ENCODE results near the gene AGBL5.

AGBL5 gene

DNA sequence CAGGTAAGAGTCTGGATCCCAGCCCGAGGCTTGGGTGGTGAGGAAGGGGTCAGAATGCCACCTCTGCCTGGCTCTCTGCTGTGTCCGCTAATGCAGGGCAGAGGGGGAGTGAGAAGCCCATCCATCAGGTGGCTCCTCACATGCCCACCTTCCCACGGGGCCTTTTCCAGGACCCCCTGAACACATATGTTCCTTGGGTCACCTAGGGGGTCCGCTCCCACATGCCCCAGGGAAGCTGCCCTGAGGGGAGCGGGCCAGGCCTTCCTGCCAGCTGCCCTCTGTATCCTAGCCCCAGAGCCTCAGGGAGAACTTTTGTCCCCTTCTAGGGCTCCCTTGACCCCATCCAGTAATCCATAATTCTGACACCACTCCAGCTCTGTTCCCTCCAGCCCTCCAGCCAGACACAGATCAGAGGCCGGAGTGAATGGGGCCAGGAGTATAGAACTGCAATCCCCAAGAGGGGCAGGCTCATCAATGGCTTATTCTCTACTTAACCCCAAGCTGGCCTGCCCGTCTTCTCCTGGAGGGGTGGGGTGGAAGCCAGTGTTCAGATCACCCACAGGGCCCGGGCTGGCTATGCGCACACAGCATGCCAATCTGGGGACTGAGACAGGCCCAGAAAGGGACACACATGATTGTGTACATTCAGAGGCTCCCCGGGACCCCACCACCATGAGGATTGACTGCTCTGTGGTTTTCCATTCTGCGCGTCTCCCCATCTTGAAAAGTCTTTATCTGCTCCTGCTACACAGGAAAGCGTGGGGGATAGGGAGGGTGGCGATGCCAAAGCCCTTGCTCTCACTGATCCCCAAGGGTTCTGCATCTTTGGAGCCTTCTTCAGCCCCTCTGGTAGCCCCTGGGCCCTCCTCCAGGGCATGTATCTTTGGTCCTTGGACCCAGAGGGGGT, 28.0 kb downstream of the AGBL5 start:
- H3K36me3 ChIP-seq (replicated peaks in 1 of 2; ENCODE audit: control insufficient read depth in 2 of 2, insufficient read depth in 2 of 2, low read length in 2 of 2) = no peaks in the 10 kb centered on the region
- H4K8ac ChIP-seq (ENCODE audit: low read depth, low read length) = no peak overlapping the region
- H2BK12ac ChIP-seq (ENCODE audit: low read length) = peak overlapping the region; percentile 67
- peak overlapping the region; percentile 59 for H3K14ac ChIP-seq (ENCODE audit: low read length)
- peak overlapping the region; percentile 84 for H3K18ac ChIP-seq (ENCODE audit: low read length)
- no peaks in the 10 kb centered on the region for H3K79me1 ChIP-seq (ENCODE audit: low read depth, low read length)
- no peak for DNase-seq (ENCODE audit: low spot score)
- H3K4me2 ChIP-seq (ENCODE audit: insufficient read depth, low read length, poor library complexity, severe bottlenecking) = no peak overlapping the region
- peak overlapping the region; percentile 84 for H2BK120ac ChIP-seq (ENCODE audit: low read depth, low read length)
- H3K4me3 ChIP-seq (ENCODE audit: low read length in 2 of 2) = no peak overlapping the region
- no CpG with 5 or more reads among the region's 14 CpGs for WGBS, 2 donors (ENCODE audit: extremely low coverage in 2 of 2, insufficient read length in 2 of 2, insufficient replicate concordance in 1 of 2)
- H2BK5ac ChIP-seq (ENCODE audit: low read length) = peak overlapping the region; percentile 57
- H3K9ac ChIP-seq (ENCODE audit: low read depth, low read length, poor library complexity) = no peak overlapping the region
- H3K9me3 ChIP-seq (replicated peaks in 1 of 2; ENCODE audit: control insufficient read depth in 2 of 2, insufficient read depth in 1 of 2, low read depth in 1 of 2, low read length in 2 of 2) = no peaks in the 10 kb centered on the region
- H3K27me3 ChIP-seq (ENCODE audit: control insufficient read depth in 3 of 3, insufficient read depth in 3 of 3, low read depth in 1 of 3, low read length in 3 of 3) = no peaks in the 10 kb centered on the region
- peak overlapping the region; percentile 71 for H2AK5ac ChIP-seq (ENCODE audit: low read depth, low read length)
- H3K4ac ChIP-seq (ENCODE audit: low read length) = peak overlapping the region; percentile 41
- H3K4me1 ChIP-seq (ENCODE audit: control insufficient read depth in 2 of 2, insufficient read depth in 1 of 2, low read depth in 1 of 2, low read length in 2 of 2) = peaks cover 12 to 50% of the 10 kb centered on the region in 2 donors
- peak overlapping the region; percentile 88 for H2AFZ ChIP-seq (ENCODE audit: low read length)
- H3K27ac ChIP-seq (replicated peaks; ENCODE audit: low read length) = no peak overlapping the region
- H4K91ac ChIP-seq (ENCODE audit: low read depth, low read length, poor library complexity) = no peak overlapping the region
- H3K23ac ChIP-seq (ENCODE audit: low read depth, low read length, poor library complexity) = peak overlapping the region; percentile 3
- H2BK15ac ChIP-seq (ENCODE audit: low read length) = peak overlapping the region; percentile 96

DNA sequence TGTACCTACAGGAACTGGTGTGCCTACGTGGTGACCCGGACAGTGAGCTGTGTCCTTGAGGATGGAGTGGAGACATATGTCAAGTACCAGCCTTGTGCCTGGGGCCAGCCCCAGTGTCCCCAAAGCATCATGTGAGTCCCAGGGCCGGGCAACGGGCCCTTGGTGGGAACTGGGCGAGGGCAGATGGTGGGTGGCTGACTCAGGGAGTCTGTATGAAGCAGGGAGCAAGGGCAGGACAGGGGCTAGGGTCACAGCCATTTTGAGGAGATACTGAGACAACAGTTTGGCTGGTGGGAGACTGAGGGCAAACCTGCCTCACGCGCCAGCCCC, 28.6 kb downstream of the AGBL5 start:
- peak overlapping the region; percentile 90 for H2BK120ac ChIP-seq (ENCODE audit: low read depth, low read length)
- no peaks in the 10 kb centered on the region for H3K9me3 ChIP-seq (replicated peaks in 1 of 2; ENCODE audit: control insufficient read depth in 2 of 2, insufficient read depth in 1 of 2, low read depth in 1 of 2, low read length in 2 of 2)
- peak overlapping the region; percentile 57 for H2BK5ac ChIP-seq (ENCODE audit: low read length)
- no peaks in the 10 kb centered on the region for H3K36me3 ChIP-seq (replicated peaks in 1 of 2; ENCODE audit: control insufficient read depth in 2 of 2, insufficient read depth in 2 of 2, low read length in 2 of 2)
- DNase-seq (ENCODE audit: low spot score) = no peak
- H3K4ac ChIP-seq (ENCODE audit: low read length) = no peak overlapping the region
- H2AK5ac ChIP-seq (ENCODE audit: low read depth, low read length) = peak overlapping the region; percentile 71
- peak overlapping the region; percentile 16 for H2AFZ ChIP-seq (ENCODE audit: low read length)
- peaks cover 0 to under 1% (median 0%) of the 10 kb centered on the region in 3 experiments for H3K27me3 ChIP-seq (ENCODE audit: control insufficient read depth in 3 of 3, insufficient read depth in 3 of 3, low read depth in 1 of 3, low read length in 3 of 3)
- H2BK12ac ChIP-seq (ENCODE audit: low read length) = peak overlapping the region; percentile 67
- H3K79me1 ChIP-seq (ENCODE audit: low read depth, low read length) = no peaks in the 10 kb centered on the region
- H4K91ac ChIP-seq (ENCODE audit: low read depth, low read length, poor library complexity) = no peak overlapping the region
- H3K9ac ChIP-seq (ENCODE audit: low read depth, low read length, poor library complexity) = peak overlapping the region; percentile 63
- H3K23ac ChIP-seq (ENCODE audit: low read depth, low read length, poor library complexity) = peak overlapping the region; percentile 76
- H3K14ac ChIP-seq (ENCODE audit: low read length) = peak overlapping the region; percentile 25
- H2BK15ac ChIP-seq (ENCODE audit: low read length) = peak overlapping the region; percentile 96
- no peak overlapping the region for H3K4me3 ChIP-seq (ENCODE audit: low read length in 2 of 2)
- peaks cover 12 to 50% of the 10 kb centered on the region in 2 donors for H3K4me1 ChIP-seq (ENCODE audit: control insufficient read depth in 2 of 2, insufficient read depth in 1 of 2, low read depth in 1 of 2, low read length in 2 of 2)
- H3K18ac ChIP-seq (ENCODE audit: low read length) = no peak overlapping the region
- no peak overlapping the region for H4K8ac ChIP-seq (ENCODE audit: low read depth, low read length)
- H3K27ac ChIP-seq (replicated peaks; ENCODE audit: low read length) = no peak overlapping the region
- no CpG with 5 or more reads among the region's 7 CpGs for WGBS, 2 donors (ENCODE audit: extremely low coverage in 2 of 2, insufficient read length in 2 of 2, insufficient replicate concordance in 1 of 2)
- H3K4me2 ChIP-seq (ENCODE audit: insufficient read depth, low read length, poor library complexity, severe bottlenecking) = no peak overlapping the region

DNA sequence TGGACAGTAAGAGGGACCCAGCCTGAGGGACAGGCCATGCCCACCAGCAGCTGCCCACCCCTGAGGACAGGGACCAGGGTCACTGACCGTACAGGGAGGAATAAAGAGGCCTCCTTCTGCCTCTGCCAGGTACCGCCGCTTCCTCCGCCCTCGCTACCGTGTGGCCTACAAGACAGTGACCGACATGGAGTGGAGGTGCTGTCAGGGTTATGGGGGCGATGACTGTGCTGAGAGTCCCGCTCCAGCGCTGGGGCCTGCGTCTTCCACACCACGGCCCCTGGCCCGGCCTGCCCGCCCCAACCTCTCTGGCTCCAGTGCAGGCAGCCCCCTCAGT, 29.1 kb downstream of the AGBL5 start:
- Histone ChIP-seq H2AFZ (ENCODE audit: low read length) (peak overlapping the region; percentile 71), H3K18ac (ENCODE audit: low read length) (peak overlapping the region; percentile 92), H3K14ac (ENCODE audit: low read length) (peak overlapping the region; percentile 67), H3K36me3 (replicated peaks in 1 of 2; ENCODE audit: control insufficient read depth in 2 of 2, insufficient read depth in 2 of 2, low read length in 2 of 2) (no peaks in the 10 kb centered on the region), H3K4me1 (ENCODE audit: control insufficient read depth in 2 of 2, insufficient read depth in 1 of 2, low read depth in 1 of 2, low read length in 2 of 2) (peaks cover 15 to 50% of the 10 kb centered on the region in 2 donors), H3K9ac (ENCODE audit: low read depth, low read length, poor library complexity) (peak overlapping the region; percentile 38), H2BK120ac (ENCODE audit: low read depth, low read length) (peak overlapping the region; percentile 90), H3K9me3 (replicated peaks in 1 of 2; ENCODE audit: control insufficient read depth in 2 of 2, insufficient read depth in 1 of 2, low read depth in 1 of 2, low read length in 2 of 2) (no peaks in the 10 kb centered on the region), H3K79me1 (ENCODE audit: low read depth, low read length) (no peaks in the 10 kb centered on the region), H3K4ac (ENCODE audit: low read length) (peak overlapping the region; percentile 97), H2BK12ac (ENCODE audit: low read length) (peak overlapping the region; percentile 67), H2BK5ac (ENCODE audit: low read length) (peak overlapping the region; percentile 57), H3K23ac (ENCODE audit: low read depth, low read length, poor library complexity) (peak overlapping the region; percentile 76), H2BK15ac (ENCODE audit: low read length) (peak overlapping the region; percentile 96), H3K4me3 (ENCODE audit: low read length in 2 of 2) (no peak overlapping the region), H4K8ac (ENCODE audit: low read depth, low read length) (peak overlapping the region; percentile 53), H3K27me3 (ENCODE audit: control insufficient read depth in 3 of 3, insufficient read depth in 3 of 3, low read depth in 1 of 3, low read length in 3 of 3) (peaks cover 0 to 2% (median 0%) of the 10 kb centered on the region in 3 experiments), H3K4me2 (ENCODE audit: insufficient read depth, low read length, poor library complexity, severe bottlenecking) (peak overlapping the region; percentile 29), H2AK5ac (ENCODE audit: low read depth, low read length) (peak overlapping the region; percentile 71), H3K27ac (replicated peaks; ENCODE audit: low read length) (no peak overlapping the region), H4K91ac (ENCODE audit: low read depth, low read length, poor library complexity) (peak overlapping the region; percentile 86)
- no CpG with 5 or more reads among the region's 14 CpGs for WGBS, 2 donors (ENCODE audit: extremely low coverage in 2 of 2, insufficient read length in 2 of 2, insufficient replicate concordance in 1 of 2)
- DNase-seq (ENCODE audit: low spot score) = no peak

DNA sequence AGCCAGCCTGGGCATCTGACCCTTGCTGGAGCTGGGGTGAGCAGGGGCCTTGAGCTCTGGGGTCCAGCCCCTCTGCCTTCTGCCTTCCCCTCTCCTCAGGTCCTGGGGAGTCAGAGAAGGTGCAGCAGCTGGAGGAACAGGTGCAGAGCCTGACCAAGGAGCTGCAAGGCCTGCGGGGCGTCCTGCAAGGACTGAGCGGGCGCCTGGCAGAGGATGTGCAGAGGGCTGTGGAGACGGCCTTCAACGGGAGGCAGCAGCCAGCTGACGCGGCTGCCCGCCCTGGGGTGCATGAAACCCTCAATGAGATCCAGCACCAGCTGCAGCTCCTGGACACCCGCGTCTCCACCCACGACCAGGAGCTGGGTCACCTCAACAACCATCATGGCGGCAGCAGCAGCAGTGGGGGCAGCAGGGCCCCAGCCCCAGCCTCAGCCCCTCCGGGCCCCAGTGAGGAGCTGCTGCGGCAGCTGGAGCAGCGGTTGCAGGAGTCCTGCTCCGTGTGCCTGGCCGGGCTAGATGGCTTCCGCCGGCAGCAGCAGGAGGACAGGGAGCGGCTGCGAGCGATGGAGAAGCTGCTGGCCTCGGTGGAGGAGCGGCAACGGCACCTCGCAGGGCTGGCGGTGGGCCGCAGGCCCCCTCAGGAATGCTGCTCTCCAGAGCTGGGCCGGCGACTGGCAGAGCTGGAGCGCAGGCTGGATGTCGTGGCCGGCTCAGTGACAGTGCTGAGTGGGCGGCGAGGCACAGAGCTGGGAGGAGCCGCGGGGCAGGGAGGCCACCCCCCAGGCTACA, 30.7 kb downstream of the AGBL5 start:
- Histone ChIP-seq H3K4me3 (ENCODE audit: low read length in 2 of 2) (no peak overlapping the region), H3K27me3 (ENCODE audit: control insufficient read depth in 3 of 3, insufficient read depth in 3 of 3, low read depth in 1 of 3, low read length in 3 of 3) (peaks cover 0 to 6% (median 0%) of the 10 kb centered on the region in 3 experiments), H3K27ac (replicated peaks; ENCODE audit: low read length) (no peak overlapping the region), H2AFZ (ENCODE audit: low read length) (no peak overlapping the region), H3K9me3 (replicated peaks in 1 of 2; ENCODE audit: control insufficient read depth in 2 of 2, insufficient read depth in 1 of 2, low read depth in 1 of 2, low read length in 2 of 2) (no peaks in the 10 kb centered on the region), H3K4ac (ENCODE audit: low read length) (no peak overlapping the region), H3K23ac (ENCODE audit: low read depth, low read length, poor library complexity) (no peak overlapping the region), H2BK5ac (ENCODE audit: low read length) (peak overlapping the region; percentile 55), H3K9ac (ENCODE audit: low read depth, low read length, poor library complexity) (no peak overlapping the region), H3K18ac (ENCODE audit: low read length) (peak overlapping the region; percentile 33), H3K4me1 (ENCODE audit: control insufficient read depth in 2 of 2, insufficient read depth in 1 of 2, low read depth in 1 of 2, low read length in 2 of 2) (peaks cover 15 to 43% of the 10 kb centered on the region in 2 donors), H3K14ac (ENCODE audit: low read length) (no peak overlapping the region), H2BK120ac (ENCODE audit: low read depth, low read length) (peak overlapping the region; percentile 11), H3K79me1 (ENCODE audit: low read depth, low read length) (no peaks in the 10 kb centered on the region), H2BK12ac (ENCODE audit: low read length) (peak overlapping the region; percentile 59), H4K91ac (ENCODE audit: low read depth, low read length, poor library complexity) (peak overlapping the region; percentile 40), H3K36me3 (replicated peaks in 1 of 2; ENCODE audit: control insufficient read depth in 2 of 2, insufficient read depth in 2 of 2, low read length in 2 of 2) (no peaks in the 10 kb centered on the region), H2BK15ac (ENCODE audit: low read length) (peak overlapping the region; percentile 64), H2AK5ac (ENCODE audit: low read depth, low read length) (peak overlapping the region; percentile 66), H3K4me2 (ENCODE audit: insufficient read depth, low read length, poor library complexity, severe bottlenecking) (no peak overlapping the region), H4K8ac (ENCODE audit: low read depth, low read length) (no peak overlapping the region)
- DNase-seq (ENCODE audit: low spot score) = no peak
- WGBS, 2 donors (ENCODE audit: extremely low coverage in 2 of 2, insufficient read length in 2 of 2, insufficient replicate concordance in 1 of 2) = no CpG with 5 or more reads among the region's 38 CpGs

Measured in neuronal stem cell (in vitro differentiated cells).